PC-3 (cell line): ENCODE data around the gene ZNF423. TPM values are rescaled to one million over a fixed set of nuclear protein-coding genes. Genes with fewer than 3 reads are reported as not detected.
A peak's percentile ranks its signal among the peaks of the same experiment; 100 is the strongest.

Experiments
- ATAC-seq: fragments of 200-7000 bp; cut with Tn5 transposase; 2 replicates; pipeline ENCODE4 v1.9.1; 2020; ENCODE audit warnings: mild to moderate bottlenecking, moderate library complexity
- BruUV-seq: library from RNA; stranded (reverse); fragments of 400-500 nt; replicated peaks from 2 replicates; lab custom pipeline; 2021; lab: Mats Ljungman, UMichigan
- CTCF ChIA-PET: fragments of 300-600 bp; sonication (Branson Sonifier 250); formaldehyde crosslinking; loops from one replicate; lab custom pipeline; 2022; ENCODE audit warnings: antibody characterized with exemption; lab: Charles Lee
- POLR2A ChIA-PET: fragments of 300-600 bp; sonication (Branson Sonifier 250); formaldehyde crosslinking; loops from one replicate; lab custom pipeline; 2022; ENCODE audit warnings: antibody characterized with exemption; ENCODE audit not compliant: unreplicated experiment; lab: Charles Lee
- DNase-seq: peaks from one replicate; pipeline ENCODE4 v3.0.0-alpha.2; 2015
- H2AFZ ChIP-seq: fragments of 300-600 bp; sonication (generic); 2 replicates; pipeline ENCODE4 v1.6.0; 2016; ENCODE audit warnings: antibody characterized with exemption, low read length
- H3F3A ChIP-seq: fragments of 300-600 bp; sonication (generic); one replicate; pipeline ENCODE4 v1.6.0; 2017; ENCODE audit warnings: antibody characterized with exemption, low read length, control low read depth, mild to moderate bottlenecking; ENCODE audit not compliant: unreplicated experiment
- H3K27ac ChIP-seq: fragments of 300-600 bp; sonication (generic); 2 replicates; pipeline ENCODE4 v1.5.1; 2016; ENCODE audit warnings: mild to moderate bottlenecking, low read length
- H3K27me3 ChIP-seq: fragments of 300-600 bp; sonication (generic); 2 replicates; pipeline ENCODE4 v1.6.1; 2016; ENCODE audit warnings: low read length, mixed read lengths
- H3K36me3 ChIP-seq: fragments of 300-600 bp; sonication (generic); 2 replicates; pipeline ENCODE4 v1.6.1; 2016; ENCODE audit warnings: low read depth, mixed run types, low read length, mixed read lengths
- H3K4me1 ChIP-seq: fragments of 300-600 bp; sonication (generic); 2 replicates; pipeline ENCODE4 v1.5.1; 2016; ENCODE audit warnings: low read length; ENCODE audit not compliant: insufficient read depth
- H3K4me2 ChIP-seq: fragments of 300-600 bp; sonication (generic); 2 replicates; pipeline ENCODE4 v1.6.0; 2016; ENCODE audit warnings: low read length
- H3K4me3 ChIP-seq: fragments of 300-600 bp; sonication (generic); 2 replicates; pipeline ENCODE4 v1.5.1; 2016; ENCODE audit warnings: mild to moderate bottlenecking, low read length, mixed read lengths
- H3K79me2 ChIP-seq: fragments of 300-600 bp; sonication (generic); 2 replicates; pipeline ENCODE4 v1.6.1; 2017; ENCODE audit warnings: low read length, mixed read lengths
- H3K9ac ChIP-seq: fragments of 300-600 bp; sonication (generic); 2 replicates; pipeline ENCODE4 v1.6.0; 2016; ENCODE audit warnings: mild to moderate bottlenecking, low read length
- H3K9me2 ChIP-seq: fragments of 300-600 bp; sonication (generic); replicated peaks from 2 replicates; pipeline ENCODE4 v1.6.1; 2016; ENCODE audit warnings: mixed run types, low read length, mixed read lengths
- H3K9me3 ChIP-seq: fragments of 300-600 bp; sonication (generic); 2 replicates; pipeline ENCODE4 v1.6.1; 2016; ENCODE audit warnings: low read length, mixed read lengths
- H4K20me1 ChIP-seq: fragments of 300-600 bp; sonication (generic); 2 replicates; pipeline ENCODE4 v1.6.1; 2016; ENCODE audit warnings: low read length, mixed read lengths
- EZH2 ChIP-seq: fragments of 300-600 bp; sonication (generic); IDR thresholded peaks from one replicate; pipeline ENCODE4 v1.6.1; 2017; ENCODE audit warnings: antibody characterized with exemption, mild to moderate bottlenecking, low read length; ENCODE audit not compliant: unreplicated experiment
- EZH2phosphoT487 ChIP-seq: fragments of 300-600 bp; sonication (generic); IDR thresholded peaks from 2 replicates; pipeline ENCODE4 v1.6.1; 2018; ENCODE audit warnings: mild to moderate bottlenecking, antibody characterized with exemption, low read length, borderline replicate concordance
- intact Hi-C: fragments of 100-400 bp; cut with micrococcal nuclease; formaldehyde crosslinking; loops from 2 replicates; pipeline ENCODE4 v1.9.0; 2023
- total RNA-seq: library from RNA; depleted of rRNA; stranded (reverse); fragments of >200 nt; gene quantifications from 2 replicates; pipeline ENCODE4 v1.2.3, GENCODE V29; 2014
- TF ChIP-seq, protein P1 (sequence below): fragments of 300-600 bp; sonication (generic); conservative IDR thresholded peaks from 2 replicates; pipeline ENCODE4 v1.5.1; 2017; ENCODE audit warnings: antibody characterized with exemption, low read depth, mild to moderate bottlenecking, low read length

The ZNF423 gene
- total RNA-seq, 1 experiment from 2014 or later = not detected

- TF ChIP-seq, protein P1, sequence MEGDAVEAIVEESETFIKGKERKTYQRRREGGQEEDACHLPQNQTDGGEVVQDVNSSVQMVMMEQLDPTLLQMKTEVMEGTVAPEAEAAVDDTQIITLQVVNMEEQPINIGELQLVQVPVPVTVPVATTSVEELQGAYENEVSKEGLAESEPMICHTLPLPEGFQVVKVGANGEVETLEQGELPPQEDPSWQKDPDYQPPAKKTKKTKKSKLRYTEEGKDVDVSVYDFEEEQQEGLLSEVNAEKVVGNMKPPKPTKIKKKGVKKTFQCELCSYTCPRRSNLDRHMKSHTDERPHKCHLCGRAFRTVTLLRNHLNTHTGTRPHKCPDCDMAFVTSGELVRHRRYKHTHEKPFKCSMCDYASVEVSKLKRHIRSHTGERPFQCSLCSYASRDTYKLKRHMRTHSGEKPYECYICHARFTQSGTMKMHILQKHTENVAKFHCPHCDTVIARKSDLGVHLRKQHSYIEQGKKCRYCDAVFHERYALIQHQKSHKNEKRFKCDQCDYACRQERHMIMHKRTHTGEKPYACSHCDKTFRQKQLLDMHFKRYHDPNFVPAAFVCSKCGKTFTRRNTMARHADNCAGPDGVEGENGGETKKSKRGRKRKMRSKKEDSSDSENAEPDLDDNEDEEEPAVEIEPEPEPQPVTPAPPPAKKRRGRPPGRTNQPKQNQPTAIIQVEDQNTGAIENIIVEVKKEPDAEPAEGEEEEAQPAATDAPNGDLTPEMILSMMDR = no peak
- TF ChIP-seq EZH2phosphoT487 = no peak
- TF ChIP-seq EZH2 = no peak
- intact Hi-C loops = no loop called here
- POLR2A ChIA-PET = no interaction called here
- H3K79me2 ChIP-seq = no peaks in the 10 kb centered on the region
- no peak overlapping the region for H3K4me2 ChIP-seq
- H3K27me3 ChIP-seq = peaks cover 23% of the 10 kb centered on the region
- H3K36me3 ChIP-seq = no peaks in the 10 kb centered on the region
- no peak overlapping the region for H3K9ac ChIP-seq
- no peaks in the 10 kb centered on the region for H3K9me3 ChIP-seq
- H3K4me3 ChIP-seq = no peak overlapping the region
- no peak overlapping the region for H2AFZ ChIP-seq
- H4K20me1 ChIP-seq = no peaks in the 10 kb centered on the region
- ATAC-seq = no peak
- H3K27ac ChIP-seq = no peak overlapping the region
- CTCF ChIA-PET = no interaction called here
- no TSS peak for BruUV-seq
- H3K9me2 ChIP-seq = no peaks in the 10 kb centered on the region
- H3F3A ChIP-seq = no peaks in the 10 kb centered on the region
- H3K4me1 ChIP-seq = no peaks in the 10 kb centered on the region
- DNase-seq = no peak
These were observed 98.3 kb downstream of the ZNF423 start for GRCh38 chr16:49757559-49758069.

DNA sequence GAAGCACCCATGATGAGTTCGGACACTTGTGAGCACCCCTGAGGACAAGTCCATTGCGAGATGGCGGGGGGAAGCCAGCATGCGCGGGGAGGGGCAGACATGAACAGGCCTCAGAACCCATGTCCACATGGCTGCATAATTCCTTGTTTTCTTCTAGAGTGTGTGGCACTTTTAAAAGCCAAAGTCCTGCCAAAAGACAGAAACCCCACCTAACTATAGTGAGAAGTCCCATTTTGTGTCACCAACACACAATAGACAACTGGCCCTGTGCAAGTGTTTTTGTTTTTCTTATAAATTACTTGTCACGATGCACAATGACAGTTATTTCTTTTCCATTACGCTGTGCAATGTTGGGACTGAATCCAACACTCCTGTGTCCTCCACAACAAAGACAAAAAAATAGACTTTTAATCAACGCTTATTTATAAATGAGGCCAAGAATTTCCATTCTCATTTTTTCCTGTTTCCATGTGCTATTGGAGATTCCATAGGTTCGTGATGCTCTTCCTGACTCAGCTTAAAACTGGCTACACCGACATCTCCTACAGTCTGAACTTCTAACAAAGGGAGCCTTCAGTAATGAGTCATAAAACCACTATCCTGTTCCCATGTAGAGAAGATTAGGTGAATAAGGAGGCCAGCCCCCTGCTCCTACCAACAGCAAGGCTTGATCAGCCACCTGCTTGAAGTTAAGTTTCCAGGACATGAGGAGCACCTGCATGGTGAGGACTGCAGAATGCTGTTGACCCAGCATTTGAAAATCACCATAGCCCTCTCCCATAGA lies 98.9 kb downstream of the ZNF423 start:
- H3K27ac ChIP-seq = no peak overlapping the region
- BruUV-seq = no TSS peak
- H3K9me3 ChIP-seq = no peaks in the 10 kb centered on the region
- no peak overlapping the region for H3K4me2 ChIP-seq
- TF ChIP-seq, protein P1 = no peak
- TF ChIP-seq EZH2 (no peak), EZH2phosphoT487 (no peak)
- no peaks in the 10 kb centered on the region for H4K20me1 ChIP-seq
- no peak overlapping the region for H3K4me3 ChIP-seq
- ChIA-PET CTCF (no interaction called here), POLR2A (no interaction called here)
- no peak overlapping the region for H3K9ac ChIP-seq
- no peaks in the 10 kb centered on the region for H3K36me3 ChIP-seq
- ATAC-seq (no peak), DNase-seq (peak; percentile 4)
- peaks cover 23% of the 10 kb centered on the region for H3K27me3 ChIP-seq
- H2AFZ ChIP-seq = no peak overlapping the region
- intact Hi-C loops = no loop called here
- H3F3A ChIP-seq = no peaks in the 10 kb centered on the region
- no peaks in the 10 kb centered on the region for H3K9me2 ChIP-seq
- no peaks in the 10 kb centered on the region for H3K4me1 ChIP-seq
- H3K79me2 ChIP-seq = no peaks in the 10 kb centered on the region
